GM19467 (cell line): ENCODE results near the gene KASH5.

Source experiments
- ATAC-seq: cut with Tn5 transposase; IDR thresholded peaks from one replicate; pipeline ENCODE4 v1.9.1; 2021; ENCODE audit warnings: mild to moderate bottlenecking, moderate library complexity; ENCODE audit not compliant: unreplicated experiment

Gene KASH5

DNA sequence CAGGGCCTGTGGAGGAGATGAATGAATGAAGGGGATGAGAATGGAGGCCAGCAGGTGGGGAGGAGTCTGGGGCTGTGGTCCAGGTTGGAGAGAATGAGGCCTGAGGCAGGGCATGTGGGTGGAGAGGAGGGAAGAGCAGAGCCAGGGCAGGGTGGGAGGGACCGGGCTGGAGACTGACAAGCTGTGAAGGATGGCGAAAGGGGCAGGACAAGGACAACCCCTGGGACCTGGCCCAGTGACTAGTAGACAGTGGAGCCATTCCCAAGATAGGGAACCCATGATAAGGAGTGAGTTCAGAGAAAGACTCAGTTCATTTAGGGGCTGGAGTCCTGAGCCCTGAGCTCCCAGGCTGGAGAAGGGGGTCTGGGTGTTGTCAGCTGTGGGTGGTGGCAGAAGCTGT is 32.2 kb downstream of the KASH5 start:
- ATAC-seq: no peak

- ATAC-seq: no peak
Observed at GRCh38 chr19:49421039-49421877, 33.2 kb downstream of the KASH5 start.

- no peak for ATAC-seq
Observed at GRCh38 chr19:49421878-49422202, 33.8 kb downstream of the KASH5 start.

DNA sequence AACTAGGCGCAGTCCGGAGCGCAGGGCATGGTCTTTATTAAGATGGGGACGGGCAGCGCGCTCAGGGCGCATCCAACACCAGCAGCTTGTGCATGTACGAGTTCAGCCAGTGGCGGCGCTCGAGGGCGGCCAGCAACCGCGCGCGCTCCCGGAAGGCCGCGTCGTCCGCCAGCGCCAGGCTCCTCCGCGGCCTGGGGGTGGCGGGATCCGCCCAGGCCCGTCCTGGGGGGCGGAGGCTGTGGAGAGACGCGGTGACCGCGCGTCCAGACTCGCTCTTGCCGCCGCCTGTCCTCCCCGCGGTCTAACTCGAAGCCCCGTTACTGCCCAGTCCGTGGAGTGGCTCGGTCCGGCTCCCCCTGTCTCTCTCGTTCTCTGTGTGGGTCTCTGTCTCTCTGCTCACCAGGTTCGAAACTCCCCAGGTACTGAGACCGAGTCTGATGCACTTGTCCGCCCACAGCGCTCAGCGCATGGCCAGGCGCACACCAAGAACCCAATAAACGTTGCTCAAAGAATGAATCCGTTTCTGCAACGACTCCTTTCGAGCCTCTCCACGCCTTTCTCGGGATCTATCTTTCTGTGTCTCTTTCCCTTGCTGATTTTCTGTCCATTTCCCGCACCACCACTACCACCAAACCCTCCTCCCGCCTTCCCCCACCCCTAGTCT is 34.5 kb downstream of the KASH5 start:
- ATAC-seq: no peak

- no peak for ATAC-seq
Observed at GRCh38 chr19:49423071-49423984, 35.3 kb downstream of the KASH5 start, which contains the start of gene PTH2. Gene PTH2 (minus strand): TSS chr19:49423441. CDS start chr19:49423339, 102 bp downstream.

DNA sequence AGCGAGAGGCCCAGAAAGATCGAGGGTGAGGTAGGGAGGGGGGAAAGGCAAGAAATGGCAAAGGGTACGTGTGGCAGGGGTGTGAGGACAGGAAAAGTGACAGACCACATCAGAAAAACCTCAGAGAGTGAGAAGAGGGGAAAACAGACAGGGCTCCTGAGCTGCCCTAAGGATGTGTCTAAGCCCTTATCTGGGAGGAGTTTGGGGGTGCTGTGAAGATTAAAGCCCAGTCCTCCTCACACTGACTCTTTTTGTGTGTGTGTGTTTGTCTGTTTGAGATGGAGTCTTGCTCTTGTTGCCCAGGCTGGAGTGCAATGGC is 35.9 kb downstream of the KASH5 start:
- ATAC-seq: no peak

DNA sequence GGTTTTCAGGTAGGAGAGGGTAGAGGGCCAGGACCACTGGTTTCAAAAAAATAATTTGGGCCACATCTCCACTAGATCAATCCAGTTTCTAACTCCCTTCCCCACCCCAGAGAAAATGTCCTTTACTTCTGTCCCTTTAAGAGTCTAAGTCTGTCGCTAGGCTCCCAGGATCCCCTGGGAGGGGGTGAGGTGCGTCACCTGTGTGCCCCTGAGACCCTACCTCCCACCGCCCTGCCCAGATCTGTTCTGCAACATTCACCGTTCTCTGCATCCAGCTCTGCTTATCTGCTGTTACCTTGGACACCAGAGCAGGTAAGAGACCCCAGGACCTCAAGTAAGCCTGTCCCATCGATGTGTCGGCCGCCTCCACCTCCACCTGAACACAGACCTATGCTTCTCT is 37.1 kb downstream of the KASH5 start, which contains the start of gene GFY:
Gene GFY (plus strand): TSS at position 211 of the 400 bp plus-strand sequence. CDS start 1,043 bp downstream, outside the sequence.
- no peak for ATAC-seq

GRCh38 chr19:49425922-49426592 is 38.0 kb downstream of the KASH5 start:
- ATAC-seq: no peak

DNA sequence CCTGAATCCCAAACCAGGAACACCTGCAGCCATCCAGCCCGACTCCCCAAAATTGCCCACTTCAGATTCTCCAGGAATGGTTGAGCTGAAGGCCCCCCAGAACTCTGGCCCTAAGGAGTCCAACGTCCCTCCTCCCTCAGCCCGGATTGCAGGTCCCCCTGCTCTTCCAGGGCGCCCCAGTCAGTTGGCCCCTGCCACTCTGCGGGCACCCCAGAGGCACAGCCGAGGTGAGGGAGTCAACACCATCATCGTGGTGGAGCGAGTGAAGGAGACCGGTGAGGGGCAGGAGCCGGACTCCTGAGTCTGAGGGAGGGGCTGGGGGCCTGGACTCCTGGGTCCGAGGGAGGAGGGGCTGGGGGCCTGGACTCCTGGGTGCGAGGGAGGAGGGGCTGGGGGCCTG is 39.3 kb downstream of the KASH5 start:
- ATAC-seq: no peak

- no peak for ATAC-seq
Observed at GRCh38 chr19:49427855-49428546, 40.0 kb downstream of the KASH5 start.

GRCh38 chr19:49428547-49429451 is 40.8 kb downstream of the KASH5 start:
- no peak for ATAC-seq

DNA sequence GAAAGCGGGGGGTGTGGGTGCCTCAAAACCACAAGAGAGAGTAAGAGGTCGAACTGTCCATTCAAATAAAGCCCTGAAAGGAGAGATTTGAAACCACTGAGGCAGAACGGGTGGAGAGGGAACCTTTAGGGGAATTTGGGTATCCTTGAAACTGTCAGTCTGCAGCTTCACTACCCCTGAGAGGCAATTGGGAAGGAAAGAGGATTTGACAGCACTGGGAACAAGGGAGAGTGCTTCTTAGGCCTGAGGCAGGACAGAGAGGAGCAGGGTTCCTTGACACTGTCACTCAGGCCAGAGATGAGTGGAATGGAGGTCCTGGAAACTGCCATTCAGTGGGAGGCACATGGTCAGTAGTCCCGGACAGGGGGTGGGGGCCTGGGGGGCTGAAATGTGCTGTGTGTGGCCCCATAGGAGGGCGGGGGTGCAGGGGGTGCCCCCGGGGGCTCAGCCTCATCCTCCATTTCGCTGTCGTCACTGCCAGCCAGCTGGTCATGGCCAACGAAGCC is 42.2 kb downstream of the KASH5 start:
- ATAC-seq: no peak

- no peak for ATAC-seq
Observed at GRCh38 chr19:49430678-49431329, 42.8 kb downstream of the KASH5 start.

GRCh38 chr19:49431330-49431749 is 43.3 kb downstream of the KASH5 start:
- no peak for ATAC-seq

DNA sequence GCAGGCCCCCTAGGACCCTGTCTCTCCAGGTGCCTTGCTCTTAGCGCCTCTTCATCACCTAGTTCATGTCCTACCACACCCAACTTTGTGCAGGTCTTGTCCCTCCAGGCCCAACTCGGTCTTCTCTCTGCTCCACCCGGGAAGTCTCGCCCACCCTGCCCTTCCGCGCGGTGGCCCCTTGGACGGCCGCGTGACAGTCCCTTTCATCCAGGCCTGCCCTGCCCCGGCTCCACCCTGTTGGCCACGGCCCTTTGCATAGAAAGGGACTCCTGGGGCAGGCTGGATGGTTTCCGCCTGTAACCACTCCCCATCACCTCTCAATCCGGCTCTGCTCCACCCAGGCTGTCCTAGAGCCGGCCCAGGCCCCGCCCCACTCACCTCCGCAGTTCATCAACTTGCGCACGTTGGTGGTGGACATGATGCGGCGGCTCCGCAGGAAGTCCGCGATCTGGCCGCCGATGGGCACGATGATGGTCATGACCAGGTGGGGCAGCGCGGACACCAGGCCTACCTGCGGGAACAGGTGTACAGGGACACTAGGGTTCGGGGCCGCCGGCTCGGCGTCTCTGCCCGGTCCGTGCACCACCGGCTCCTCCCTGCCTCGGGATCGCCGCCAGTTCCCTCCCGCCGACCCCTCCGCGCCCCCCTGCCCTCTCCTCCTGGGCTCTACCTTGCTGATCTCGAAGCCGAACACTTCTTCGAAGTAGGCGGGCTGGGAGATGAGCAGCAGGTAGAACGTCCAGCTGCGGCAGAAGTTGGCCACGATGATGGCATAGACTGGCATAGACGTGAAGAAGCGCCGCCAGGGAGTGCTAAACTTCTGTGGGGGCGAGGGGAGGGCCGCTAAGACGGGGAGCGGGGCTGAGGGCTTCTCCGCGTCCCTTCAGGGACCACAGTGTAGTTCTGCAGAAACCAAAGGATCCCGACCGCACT is 44.4 kb downstream of the KASH5 start:
- ATAC-seq: no peak

- ATAC-seq: no peak
Observed at GRCh38 chr19:49433240-49433901, 45.3 kb downstream of the KASH5 start.
